Islet of Langerhans (tissue), 1 donor: Measurements from ENCODE around the gene LRRC7.
"Not testable (repeated sequence)": the region's sequence is repeated elsewhere in the genome, so short reads cannot be mapped to it uniquely, and the experiment has no call there.

Source experiments
- FAIRE-seq: peaks from one replicate; lab custom pipeline; 2011; peaks lifted over from hg19 to GRCh38; lab: Jason Lieb, UNC

The LRRC7 gene

GRCh38 chr1:69888016-69888415 lies 320.3 kb downstream of the LRRC7 start:
- not testable (repeated sequence) for FAIRE-seq

DNA sequence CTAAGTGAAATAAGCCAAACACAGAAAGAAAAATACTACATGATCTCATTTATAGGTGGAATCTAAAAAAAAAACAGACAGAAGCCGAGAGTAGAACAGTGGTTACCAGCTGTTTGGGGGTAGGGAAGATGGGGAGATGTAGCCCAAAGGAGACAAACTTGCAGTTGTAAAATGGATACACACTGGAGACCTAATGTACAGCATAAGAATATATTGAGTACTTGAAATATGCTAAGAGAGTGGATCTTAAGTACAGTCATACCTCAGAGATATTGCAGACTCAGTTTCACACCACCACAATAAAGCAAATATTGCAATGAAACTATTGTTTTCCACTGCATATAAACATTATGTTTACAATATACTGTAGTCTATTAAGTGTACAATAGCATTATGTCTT lies 320.9 kb downstream of the LRRC7 start:
- no peak for FAIRE-seq

DNA sequence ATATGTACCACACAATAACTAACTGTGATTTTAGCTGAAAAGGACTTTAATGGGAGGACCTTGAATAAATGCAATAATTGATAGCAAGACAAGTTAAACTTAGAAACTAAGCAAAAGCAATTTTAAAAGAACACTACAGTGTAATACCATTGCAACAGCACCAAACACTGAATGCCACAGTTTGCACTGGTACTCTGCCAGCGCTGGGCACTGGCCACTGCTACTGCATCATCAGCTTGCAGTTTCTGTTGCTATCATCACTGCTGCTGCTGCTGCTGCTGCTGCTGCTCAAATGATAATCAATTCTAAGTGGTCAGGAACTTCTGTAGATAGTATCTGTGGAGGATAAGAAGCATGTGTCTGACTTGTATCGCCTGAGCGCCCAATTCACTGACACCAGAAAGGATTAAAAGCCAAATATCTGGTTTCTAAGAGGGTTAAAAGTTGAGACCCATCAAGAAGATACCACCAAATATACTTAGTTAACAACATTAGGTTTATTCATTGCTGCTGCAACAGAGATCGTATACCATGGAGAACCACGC lies 330.8 kb downstream of the LRRC7 start:
- FAIRE-seq: no peak

GRCh38 chr1:69911301-69911801 lies 343.6 kb downstream of the LRRC7 start:
- no peak for FAIRE-seq

DNA sequence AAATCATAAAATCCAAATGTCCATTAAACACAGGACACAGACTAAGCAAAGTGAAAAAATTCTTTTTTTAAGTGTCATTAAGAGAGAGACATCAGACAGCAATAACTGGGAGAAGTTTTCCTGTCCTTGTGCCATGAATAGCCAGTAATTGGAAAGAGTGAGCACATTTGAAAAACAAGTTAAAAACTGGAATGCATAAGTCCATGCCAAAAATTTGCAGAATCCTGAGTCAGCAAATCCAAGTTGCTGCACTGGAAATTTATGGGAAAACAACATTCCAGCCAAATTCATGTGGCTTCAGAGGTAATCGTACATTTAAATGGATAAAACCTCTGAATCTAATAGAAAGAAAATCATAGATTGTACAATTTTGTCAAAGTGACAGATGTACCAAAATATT lies 346.3 kb downstream of the LRRC7 start:
- no peak for FAIRE-seq

GRCh38 chr1:69914976-69915765 lies 347.4 kb downstream of the LRRC7 start:
- no peak for FAIRE-seq

- no peak for FAIRE-seq
Observed at GRCh38 chr1:69919129-69919921, 351.6 kb downstream of the LRRC7 start.

- no peak for FAIRE-seq
Observed at GRCh38 chr1:69919922-69920273, 352.2 kb downstream of the LRRC7 start.

GRCh38 chr1:69920426-69920825 lies 352.7 kb downstream of the LRRC7 start:
- no peak for FAIRE-seq

DNA sequence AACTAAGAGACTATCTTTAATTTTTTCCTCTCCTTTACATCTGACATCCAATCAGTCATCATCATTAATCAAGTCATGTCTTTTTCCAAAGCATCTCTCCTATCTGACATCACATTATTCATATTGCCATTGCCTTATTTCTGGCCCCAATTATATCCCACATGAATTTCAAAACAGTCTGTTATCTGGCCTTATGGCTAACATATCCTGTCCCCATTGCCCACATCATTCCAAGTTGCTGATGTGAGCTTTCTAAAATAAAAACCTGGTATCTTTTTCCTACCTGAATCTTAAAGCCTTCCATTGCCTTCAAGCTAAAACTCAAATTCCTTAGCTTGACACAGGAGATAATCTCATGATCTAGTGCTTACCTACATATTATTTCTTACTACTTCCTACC lies 353.8 kb downstream of the LRRC7 start:
- no peak for FAIRE-seq

- FAIRE-seq: not testable (repeated sequence)
Observed at GRCh38 chr1:69928234-69928633, 360.5 kb downstream of the LRRC7 start.

DNA sequence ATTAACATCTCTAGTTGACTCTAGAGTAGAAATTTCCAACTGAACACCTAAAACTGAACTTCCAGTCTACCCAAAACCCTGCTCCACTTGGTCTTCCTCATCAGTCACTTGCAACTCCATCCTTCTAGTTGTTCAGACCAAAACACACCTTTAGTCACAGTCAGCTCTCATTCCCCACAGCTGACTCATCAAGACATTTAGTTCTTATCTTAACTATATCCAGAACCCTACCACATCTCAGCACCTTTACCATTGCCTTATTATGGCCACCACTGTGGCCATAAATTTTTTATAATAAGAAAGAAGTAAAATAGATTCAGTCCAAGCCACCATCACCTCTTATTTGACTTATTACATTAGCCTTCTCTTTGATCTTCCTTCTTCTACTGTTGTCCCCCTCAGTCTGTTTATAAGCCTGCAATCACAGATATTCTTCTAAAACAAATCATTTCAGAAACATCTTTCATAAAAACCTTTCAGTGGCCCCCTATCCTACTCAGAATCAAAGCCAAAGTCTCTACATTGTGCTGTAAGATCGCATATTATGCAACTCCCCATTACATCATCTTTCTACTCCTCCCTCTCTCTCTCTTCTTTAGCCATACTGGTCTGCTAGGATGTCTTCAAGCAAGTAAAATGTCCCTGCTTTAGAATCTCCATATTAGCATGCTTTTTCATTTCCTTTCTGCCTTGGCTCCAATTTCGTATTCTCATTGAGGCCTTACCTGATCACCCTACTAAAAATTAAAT lies 361.8 kb downstream of the LRRC7 start:
- FAIRE-seq: no peak

GRCh38 chr1:69930396-69930795 lies 362.7 kb downstream of the LRRC7 start:
- FAIRE-seq: no peak

GRCh38 chr1:69932760-69933159 lies 365.0 kb downstream of the LRRC7 start:
- FAIRE-seq: no peak

GRCh38 chr1:69940231-69940630 lies 372.5 kb downstream of the LRRC7 start:
- FAIRE-seq: no peak

- no peak for FAIRE-seq
Observed at GRCh38 chr1:69940816-69941215, 373.1 kb downstream of the LRRC7 start.

DNA sequence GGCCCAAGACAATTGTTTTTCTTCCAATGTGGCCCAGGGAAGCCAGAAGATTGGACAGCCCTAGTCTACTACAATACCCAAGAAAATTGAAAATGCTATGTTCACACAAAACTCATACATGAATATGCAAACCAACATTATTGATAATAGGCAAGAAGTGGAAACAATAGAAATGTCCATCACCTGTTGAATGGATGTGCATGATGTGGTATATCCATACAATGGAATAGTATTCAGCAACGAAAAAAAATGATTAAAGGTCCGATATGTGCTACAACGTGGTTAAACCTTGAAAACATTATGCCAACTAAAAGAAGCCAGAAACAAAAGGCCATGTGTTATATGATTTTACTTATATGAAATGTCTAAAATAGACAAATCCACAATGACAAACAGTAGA lies 375.3 kb downstream of the LRRC7 start:
- FAIRE-seq: no peak

GRCh38 chr1:69946935-69947334 lies 379.2 kb downstream of the LRRC7 start:
- FAIRE-seq: no peak

GRCh38 chr1:69947837-69948236 lies 380.1 kb downstream of the LRRC7 start:
- FAIRE-seq: no peak

DNA sequence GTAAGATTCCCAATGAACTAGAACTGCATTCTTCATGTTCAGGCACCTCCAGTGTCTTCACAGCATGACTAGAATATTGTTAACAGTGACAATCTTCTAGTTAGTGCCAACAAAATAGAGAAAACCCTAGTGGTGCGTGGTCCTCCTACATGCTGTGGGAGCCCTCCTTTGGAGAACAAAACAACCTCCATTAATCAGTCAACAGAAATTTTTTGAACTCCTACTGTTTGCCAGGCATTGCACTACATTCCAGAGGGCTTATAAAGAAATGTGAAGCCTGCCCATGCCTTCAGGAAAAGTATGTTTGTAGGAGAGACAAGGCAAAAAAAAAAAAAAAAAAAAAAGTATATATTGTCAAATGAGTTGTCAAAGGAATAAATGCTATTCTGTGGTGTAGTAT lies 385.0 kb downstream of the LRRC7 start:
- no peak for FAIRE-seq

- FAIRE-seq: not testable (repeated sequence)
Observed at GRCh38 chr1:69962452-69962851, 394.7 kb downstream of the LRRC7 start.

- FAIRE-seq: no peak
Observed at GRCh38 chr1:69967245-69967766, 399.6 kb downstream of the LRRC7 start.
